SH-SY5Y (cell line): ENCODE results near the gene ZBTB20.

Experiments used
- GATA2 ChIP-seq: IDR thresholded peaks from 2 replicates; pipeline ENCODE4 v1.6.1; 2011; ENCODE audit warnings: mild to moderate bottlenecking, low read depth, low read length
- GATA3 ChIP-seq: IDR thresholded peaks from 2 replicates; pipeline ENCODE4 v1.6.1; 2011; ENCODE audit warnings: low read depth, mild to moderate bottlenecking, low read length, moderate library complexity

Gene ZBTB20

GRCh38 chr3:114746502-114746901 lies 400.6 kb downstream of the ZBTB20 start:
- TF ChIP-seq GATA2 (no peak), GATA3 (no peak)

GRCh38 chr3:114745322-114746240 lies 401.5 kb downstream of the ZBTB20 start:
- TF ChIP-seq GATA3: no peak
- TF ChIP-seq GATA2: no peak

- TF ChIP-seq GATA2: no peak
- no peak for TF ChIP-seq GATA3
Observed at GRCh38 chr3:114743746-114744485, 403.2 kb downstream of the ZBTB20 start.

- TF ChIP-seq GATA3: no peak
- no peak for TF ChIP-seq GATA2
Observed at GRCh38 chr3:114741066-114741465, 406.0 kb downstream of the ZBTB20 start.

GRCh38 chr3:114739627-114740026 lies 407.5 kb downstream of the ZBTB20 start:
- TF ChIP-seq GATA2: no peak

- TF ChIP-seq GATA3 (no peak), GATA2 (no peak)
Observed at GRCh38 chr3:114732353-114732752, 414.7 kb downstream of the ZBTB20 start.

GRCh38 chr3:114730397-114730796 lies 416.7 kb downstream of the ZBTB20 start:
- no peak for TF ChIP-seq GATA3
- no peak for TF ChIP-seq GATA2

GRCh38 chr3:114727373-114727772 lies 419.7 kb downstream of the ZBTB20 start:
- TF ChIP-seq GATA3 (no peak), GATA2 (no peak)

GRCh38 chr3:114725966-114726365 lies 421.1 kb downstream of the ZBTB20 start:
- no peak for TF ChIP-seq GATA3
- TF ChIP-seq GATA2: no peak

- TF ChIP-seq GATA2: no peak
Observed at GRCh38 chr3:114722530-114722929, 424.6 kb downstream of the ZBTB20 start.

- no peak for TF ChIP-seq GATA2
- TF ChIP-seq GATA3: no peak
Observed at GRCh38 chr3:114721864-114722263, 425.2 kb downstream of the ZBTB20 start.

- TF ChIP-seq GATA3 (no peak), GATA2 (no peak)
Observed at GRCh38 chr3:114721209-114721608, 425.9 kb downstream of the ZBTB20 start.

- no peak for TF ChIP-seq GATA3
- no peak for TF ChIP-seq GATA2
Observed at GRCh38 chr3:114718898-114719210, 428.2 kb downstream of the ZBTB20 start.

GRCh38 chr3:114718071-114718897 lies 428.8 kb downstream of the ZBTB20 start:
- TF ChIP-seq GATA2 (no peak), GATA3 (no peak)
